Measurements from ENCODE around the gene SPOCK2. TPM values are rescaled to one million over a fixed set of nuclear protein-coding genes. Genes with fewer than 3 reads are reported as not detected.

SPOCK2 gene
- total and polyA plus RNA-seq, 2 donors (not counting 1 experiment from before 2014, with no cell fraction given): 39.1 to 139 TPM

- Histone ChIP-seq H3K4me3 (ENCODE audit: control extremely low read depth in 1 of 5, extremely low read depth in 1 of 5, insufficient read depth in 1 of 5, low read depth in 2 of 5, low read length in 4 of 5) (no peak overlapping the region), H3K9me3 (ENCODE audit: control extremely low read depth in 1 of 3, control insufficient read depth in 2 of 3, insufficient read depth in 1 of 3, low read length in 2 of 3) (no peaks in the 10 kb centered on the region), H4K20me1 (ENCODE audit: control insufficient read depth, insufficient read depth, low read length, poor library complexity, severe bottlenecking) (peaks cover 13% of the 10 kb centered on the region), H3K27me3 (replicated peaks in 1 of 4; ENCODE audit: control extremely low read depth in 1 of 4, control insufficient read depth in 3 of 4, insufficient read depth in 4 of 4, low read length in 3 of 4) (no peaks in the 10 kb centered on the region), H3K9ac (ENCODE audit: low read length) (no peak overlapping the region), H3K4me2 (replicated peaks; ENCODE audit: low read depth, low read length, poor library complexity, severe bottlenecking) (no peak overlapping the region), H3K79me2 (ENCODE audit: control insufficient read depth, insufficient read depth, low read length) (no peaks in the 10 kb centered on the region), H2AFZ (ENCODE audit: insufficient read depth, low read depth, low read length, poor library complexity, severe bottlenecking) (no peak overlapping the region), H3K4me1 (ENCODE audit: control insufficient read depth in 2 of 2, insufficient read depth in 2 of 2, low read length in 2 of 2) (no peaks in the 10 kb centered on the region), H3K36me3 (replicated peaks in 1 of 2; ENCODE audit: control extremely low read depth in 1 of 2, control insufficient read depth in 1 of 2, extremely low read depth in 1 of 2, insufficient read depth in 2 of 2, low read length in 1 of 2) (peaks cover 0 to 66% of the 10 kb centered on the region in 2 experiments), H3K27ac (ENCODE audit: low read length in 2 of 2) (no peak overlapping the region)
- POLR2A ChIA-PET: interaction anchor here (0.7 kb wide), 1 partner anchor 667 kb away, joined by 4 read pairs; no protein-coding TSS in a partner anchor
- intact Hi-C loops (cut with micrococcal nuclease): no loop called here
- no peak for ATAC-seq (ENCODE audit: low read depth)
- Mint-ChIP-seq H3K4me1 (peaks cover 4% of the 10 kb centered on the region), H3K27ac (no peak overlapping the region), H3K27me3 (no peaks in the 10 kb centered on the region), H3K9me3 (ENCODE audit: insufficient read depth) (no peaks in the 10 kb centered on the region), H3K4me3 (no peak overlapping the region)
- DNase-seq: no peak
- WGBS (ENCODE audit: insufficient coverage): 84% methylated on average over 11 of the region's 13 CpGs
- CTCF ChIA-PET: no interaction called here
- TF ChIP-seq, protein P1, sequence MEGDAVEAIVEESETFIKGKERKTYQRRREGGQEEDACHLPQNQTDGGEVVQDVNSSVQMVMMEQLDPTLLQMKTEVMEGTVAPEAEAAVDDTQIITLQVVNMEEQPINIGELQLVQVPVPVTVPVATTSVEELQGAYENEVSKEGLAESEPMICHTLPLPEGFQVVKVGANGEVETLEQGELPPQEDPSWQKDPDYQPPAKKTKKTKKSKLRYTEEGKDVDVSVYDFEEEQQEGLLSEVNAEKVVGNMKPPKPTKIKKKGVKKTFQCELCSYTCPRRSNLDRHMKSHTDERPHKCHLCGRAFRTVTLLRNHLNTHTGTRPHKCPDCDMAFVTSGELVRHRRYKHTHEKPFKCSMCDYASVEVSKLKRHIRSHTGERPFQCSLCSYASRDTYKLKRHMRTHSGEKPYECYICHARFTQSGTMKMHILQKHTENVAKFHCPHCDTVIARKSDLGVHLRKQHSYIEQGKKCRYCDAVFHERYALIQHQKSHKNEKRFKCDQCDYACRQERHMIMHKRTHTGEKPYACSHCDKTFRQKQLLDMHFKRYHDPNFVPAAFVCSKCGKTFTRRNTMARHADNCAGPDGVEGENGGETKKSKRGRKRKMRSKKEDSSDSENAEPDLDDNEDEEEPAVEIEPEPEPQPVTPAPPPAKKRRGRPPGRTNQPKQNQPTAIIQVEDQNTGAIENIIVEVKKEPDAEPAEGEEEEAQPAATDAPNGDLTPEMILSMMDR (IDR thresholded peaks at IDR 0.05): no peak
- no peak for TF ChIP-seq EZH2 (IDR thresholded peaks at IDR 0.05; ENCODE audit: borderline replicate concordance, insufficient read depth, low read depth, low read length, poor library complexity, severe bottlenecking)
Measured at GRCh38 chr10:72065439-72066025, 22.8 kb downstream of the SPOCK2 start.

DNA sequence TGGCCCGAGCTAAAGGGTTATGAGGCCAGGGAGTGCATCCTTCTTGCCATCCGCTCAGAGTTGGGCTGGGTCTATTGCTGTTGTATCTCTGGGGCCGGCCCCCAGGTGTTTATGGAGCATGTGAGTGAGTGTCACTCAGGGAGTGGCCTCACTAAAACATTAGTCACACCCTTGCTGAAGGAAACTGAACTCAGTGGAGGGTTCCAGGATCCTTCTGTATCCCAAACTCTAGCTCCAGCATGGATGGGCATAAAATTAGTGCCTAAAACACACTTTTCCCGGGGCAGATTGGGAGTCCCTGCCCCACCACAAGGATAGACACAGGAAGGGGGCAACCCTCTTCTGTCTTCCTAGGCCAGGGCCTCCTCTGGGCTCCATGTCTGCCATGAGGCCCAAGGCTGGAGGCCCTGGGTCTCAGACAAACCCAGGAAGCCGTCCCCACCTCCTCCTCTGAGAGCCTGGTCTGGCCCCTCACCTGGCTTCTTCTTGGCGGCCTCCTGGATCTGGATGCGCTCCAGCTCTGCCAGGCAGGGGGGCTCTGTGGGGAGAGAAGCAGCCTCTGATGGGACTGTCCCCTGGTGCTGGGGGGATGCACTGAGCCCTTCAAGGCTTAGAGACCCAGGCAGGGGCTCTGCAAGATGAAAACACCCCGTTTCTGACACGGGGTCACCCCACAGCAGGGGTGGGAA, 24.5 kb downstream of the SPOCK2 start:
- Histone ChIP-seq H3K4me2 (replicated peaks; ENCODE audit: low read depth, low read length, poor library complexity, severe bottlenecking) (no peak overlapping the region), H4K20me1 (ENCODE audit: control insufficient read depth, insufficient read depth, low read length, poor library complexity, severe bottlenecking) (peaks cover 13% of the 10 kb centered on the region), H3K9ac (ENCODE audit: low read length) (no peak overlapping the region), H3K27me3 (replicated peaks in 1 of 4; ENCODE audit: control extremely low read depth in 1 of 4, control insufficient read depth in 3 of 4, insufficient read depth in 4 of 4, low read length in 3 of 4) (no peaks in the 10 kb centered on the region), H3K79me2 (ENCODE audit: control insufficient read depth, insufficient read depth, low read length) (no peaks in the 10 kb centered on the region), H3K4me1 (ENCODE audit: control insufficient read depth in 2 of 2, insufficient read depth in 2 of 2, low read length in 2 of 2) (no peaks in the 10 kb centered on the region), H3K9me3 (ENCODE audit: control extremely low read depth in 1 of 3, control insufficient read depth in 2 of 3, insufficient read depth in 1 of 3, low read length in 2 of 3) (no peaks in the 10 kb centered on the region), H2AFZ (ENCODE audit: insufficient read depth, low read depth, low read length, poor library complexity, severe bottlenecking) (no peak overlapping the region), H3K27ac (ENCODE audit: low read length in 2 of 2) (no peak overlapping the region), H3K4me3 (ENCODE audit: control extremely low read depth in 1 of 5, extremely low read depth in 1 of 5, insufficient read depth in 1 of 5, low read depth in 2 of 5, low read length in 4 of 5) (no peak overlapping the region), H3K36me3 (replicated peaks in 1 of 2; ENCODE audit: control extremely low read depth in 1 of 2, control insufficient read depth in 1 of 2, extremely low read depth in 1 of 2, insufficient read depth in 2 of 2, low read length in 1 of 2) (peaks cover 0 to 54% of the 10 kb centered on the region in 2 experiments)
- peaks cover 8% of the 10 kb centered on the region for H3K4me1 Mint-ChIP-seq
- WGBS (ENCODE audit: insufficient coverage): 84% methylated on average over 8 of the region's 9 CpGs
- H3K9me3 Mint-ChIP-seq (ENCODE audit: insufficient read depth): no peaks in the 10 kb centered on the region
- ChIA-PET CTCF (interaction anchor here (1.1 to 7.5 kb wide), 2 partner anchors 14 to 156 kb away, joined by 4 to 57 read pairs; no protein-coding TSS in a partner anchor), POLR2A (no interaction called here)
- no peak overlapping the region for H3K4me3 Mint-ChIP-seq
- TF ChIP-seq, protein P1 (IDR thresholded peaks at IDR 0.05): no peak
- no peak for TF ChIP-seq EZH2 (IDR thresholded peaks at IDR 0.05; ENCODE audit: borderline replicate concordance, insufficient read depth, low read depth, low read length, poor library complexity, severe bottlenecking)
- intact Hi-C loops (cut with micrococcal nuclease): no loop called here
- DNase-seq: no peak
- H3K27ac Mint-ChIP-seq: no peak overlapping the region
- no peaks in the 10 kb centered on the region for H3K27me3 Mint-ChIP-seq
- no peak for ATAC-seq (ENCODE audit: low read depth)

Measured in B cell (primary cell).